ENCODE measurements around the gene ZNF3. TPM values are rescaled to one million over a fixed set of nuclear protein-coding genes. Genes with fewer than 3 reads are reported as not detected.

The ZNF3 gene
- total and polyA plus RNA-seq, 9 of the 15 experiments (the other 6 are each of a cell fraction or from before 2014, with no cell fraction given), result 30.0 to 64.9 (median 51.5) TPM

MicroRNAs within 50 kb of the gene (microRNA counts, 767-probe panel; counts per million panel counts)
- microRNA hsa-miR-106b-5p (6,385 counts per million, percentile 95 among the panel's probes with 10 or more counts), microRNA hsa-miR-25-3p (7,613 counts per million, percentile 97 among the panel's probes with 10 or more counts), microRNA hsa-miR-93-5p (7,204 counts per million, percentile 97 among the panel's probes with 10 or more counts)

Small RNA genes lying within 50 kb of the gene (microRNA-seq; reads per million reads assigned to microRNA genes)
- 4,072 reads per million, percentile 97 among the genes with 10 or more reads in this experiment for gene MIR106B (ENCODE audit: borderline microRNAs expressed)
- gene MIR25 (ENCODE audit: borderline microRNAs expressed), result 1,685 reads per million, percentile 94 among the genes with 10 or more reads in this experiment
- gene MIR93 (ENCODE audit: borderline microRNAs expressed), result 15,453 reads per million, percentile 99 among the genes with 10 or more reads in this experiment

Small RNA genes lying within 50 kb of the gene (small RNA-seq; reads per million reads assigned to genes)
- 259 reads per million, percentile 99 among the genes with 10 or more reads in this experiment for gene MIR106B
- gene MIR25, result 4,257 reads per million, percentile 100 among the genes with 10 or more reads in this experiment
- gene MIR93, result 1,105 reads per million, percentile 100 among the genes with 10 or more reads in this experiment

Other genes starting within 250 kb of the ZNF3 start
Only the 7 nearest of the 19 such genes appear.
- gene ZSCAN21, start 31.9 kb downstream of the ZNF3 start, total RNA-seq (2014; rRNA removed), result 13.8 and 14.0 TPM in 2 replicates
- gene ZSCAN21, start 31.9 kb downstream of the ZNF3 start, total RNA-seq (2014; rRNA removed; fragmentation: Illumina TruSeq; extraction: Trizol), result 13.2 and 14.1 TPM in 2 replicates
- 11.6 and 12.2 TPM in 2 replicates for gene ZSCAN21, start 31.9 kb downstream of the ZNF3 start, total RNA-seq (2015; rRNA removed; fragmentation: Illumina TruSeq; extraction: Trizol)
- gene ZSCAN21, start 31.9 kb downstream of the ZNF3 start, total RNA-seq (2021), result 12.7 and 13.8 TPM in 2 replicates
- 9.5 and 13.4 TPM in 2 replicates for gene ZSCAN21, start 31.9 kb downstream of the ZNF3 start, polyA plus RNA-seq (2011; rRNA removed)
- 13.5 and 15.5 TPM in 2 replicates for gene ZSCAN21, start 31.9 kb downstream of the ZNF3 start, polyA plus RNA-seq (2014; fragmentation: Illumina TruSeq; extraction: Trizol)
- 1 to 10 TPM; 5.9 to 6.9 TPM for gene ZSCAN21, start 31.9 kb downstream of the ZNF3 start, polyA plus RNA-seq (2014; fragmentation: Nextera tagmentation; extraction: Ambion mirVana)
- gene ZSCAN21, start 31.9 kb downstream of the ZNF3 start, polyA plus RNA-seq (2014; rRNA removed), result 11.6 and 11.8 TPM in 2 replicates
- 102 and 119 TPM in 2 replicates for gene COPS6, start 7.2 kb upstream of the ZNF3 start, total RNA-seq (2014; rRNA removed)
- gene COPS6, start 7.2 kb upstream of the ZNF3 start, total RNA-seq (2014; rRNA removed; fragmentation: Illumina TruSeq; extraction: Trizol), result 56.4 and 64.2 TPM in 2 replicates
- gene COPS6, start 7.2 kb upstream of the ZNF3 start, total RNA-seq (2015; rRNA removed; fragmentation: Illumina TruSeq; extraction: Trizol), result 60.1 and 63.0 TPM in 2 replicates
- 168 TPM in 2 replicates for gene COPS6, start 7.2 kb upstream of the ZNF3 start, total RNA-seq (2021)
- gene COPS6, start 7.2 kb upstream of the ZNF3 start, polyA plus RNA-seq (2011; rRNA removed), result 142 and 202 TPM in 2 replicates
- 176 and 194 TPM in 2 replicates for gene COPS6, start 7.2 kb upstream of the ZNF3 start, polyA plus RNA-seq (2014; fragmentation: Illumina TruSeq; extraction: Trizol)
- 100 to 1,000 TPM; 160 to 331 TPM for gene COPS6, start 7.2 kb upstream of the ZNF3 start, polyA plus RNA-seq (2014; fragmentation: Nextera tagmentation; extraction: Ambion mirVana)
- gene COPS6, start 7.2 kb upstream of the ZNF3 start, polyA plus RNA-seq (2014; rRNA removed), result 212 and 232 TPM in 2 replicates
- 560 and 610 TPM in 2 replicates for gene MCM7, start 19.7 kb upstream of the ZNF3 start, total RNA-seq (2014; rRNA removed)
- gene MCM7, start 19.7 kb upstream of the ZNF3 start, total RNA-seq (2014; rRNA removed; fragmentation: Illumina TruSeq; extraction: Trizol), result 303 and 336 TPM in 2 replicates
- 408 and 410 TPM in 2 replicates for gene MCM7, start 19.7 kb upstream of the ZNF3 start, total RNA-seq (2015; rRNA removed; fragmentation: Illumina TruSeq; extraction: Trizol)
- 588 and 616 TPM in 2 replicates for gene MCM7, start 19.7 kb upstream of the ZNF3 start, total RNA-seq (2021)
- gene MCM7, start 19.7 kb upstream of the ZNF3 start, polyA plus RNA-seq (2011; rRNA removed), result 304 and 329 TPM in 2 replicates
- gene MCM7, start 19.7 kb upstream of the ZNF3 start, polyA plus RNA-seq (2014; fragmentation: Illumina TruSeq; extraction: Trizol), result 437 and 491 TPM in 2 replicates
- gene MCM7, start 19.7 kb upstream of the ZNF3 start, polyA plus RNA-seq (2014; fragmentation: Nextera tagmentation; extraction: Ambion mirVana), result 100 to 1,000 TPM; 407 to 856 TPM
- 488 and 513 TPM in 2 replicates for gene MCM7, start 19.7 kb upstream of the ZNF3 start, polyA plus RNA-seq (2014; rRNA removed)
- 17.4 and 30.9 TPM in 2 replicates for gene AP4M1, start 19.9 kb upstream of the ZNF3 start, total RNA-seq (2014; rRNA removed)
- 11.0 and 12.2 TPM in 2 replicates for gene AP4M1, start 19.9 kb upstream of the ZNF3 start, total RNA-seq (2014; rRNA removed; fragmentation: Illumina TruSeq; extraction: Trizol)
- gene AP4M1, start 19.9 kb upstream of the ZNF3 start, total RNA-seq (2015; rRNA removed; fragmentation: Illumina TruSeq; extraction: Trizol), result 11.9 and 13.5 TPM in 2 replicates
- 21.8 and 25.2 TPM in 2 replicates for gene AP4M1, start 19.9 kb upstream of the ZNF3 start, total RNA-seq (2021)
- gene AP4M1, start 19.9 kb upstream of the ZNF3 start, polyA plus RNA-seq (2011; rRNA removed), result 12.7 and 14.1 TPM in 2 replicates
- 16.4 and 18.0 TPM in 2 replicates for gene AP4M1, start 19.9 kb upstream of the ZNF3 start, polyA plus RNA-seq (2014; fragmentation: Illumina TruSeq; extraction: Trizol)
- gene AP4M1, start 19.9 kb upstream of the ZNF3 start, polyA plus RNA-seq (2014; fragmentation: Nextera tagmentation; extraction: Ambion mirVana), result 1 to 10 TPM; 1.3 to 3.6 TPM
- 15.6 and 19.6 TPM in 2 replicates for gene AP4M1, start 19.9 kb upstream of the ZNF3 start, polyA plus RNA-seq (2014; rRNA removed)
- 21.3 and 36.4 TPM in 2 replicates for gene TAF6, start 37.6 kb upstream of the ZNF3 start, total RNA-seq (2014; rRNA removed)
- gene TAF6, start 37.6 kb upstream of the ZNF3 start, total RNA-seq (2014; rRNA removed; fragmentation: Illumina TruSeq; extraction: Trizol), result 16.1 and 22.2 TPM in 2 replicates
- gene TAF6, start 37.6 kb upstream of the ZNF3 start, total RNA-seq (2015; rRNA removed; fragmentation: Illumina TruSeq; extraction: Trizol), result 17.9 and 21.5 TPM in 2 replicates
- 74.2 and 78.7 TPM in 2 replicates for gene TAF6, start 37.6 kb upstream of the ZNF3 start, total RNA-seq (2021)
- gene TAF6, start 37.6 kb upstream of the ZNF3 start, polyA plus RNA-seq (2011; rRNA removed), result 12.3 and 21.4 TPM in 2 replicates
- gene TAF6, start 37.6 kb upstream of the ZNF3 start, polyA plus RNA-seq (2014; fragmentation: Illumina TruSeq; extraction: Trizol), result 59.4 and 68.1 TPM in 2 replicates
- under 1 TPM; 0.78 to 0.83 TPM for gene TAF6, start 37.6 kb upstream of the ZNF3 start, polyA plus RNA-seq (2014; fragmentation: Nextera tagmentation; extraction: Ambion mirVana)
- gene TAF6, start 37.6 kb upstream of the ZNF3 start, polyA plus RNA-seq (2014; rRNA removed), result 33.1 and 43.1 TPM in 2 replicates
- gene CNPY4, start 37.9 kb upstream of the ZNF3 start, total RNA-seq (2014; rRNA removed), result 5.9 and 7.6 TPM in 2 replicates
- gene CNPY4, start 37.9 kb upstream of the ZNF3 start, total RNA-seq (2014; rRNA removed; fragmentation: Illumina TruSeq; extraction: Trizol), result 7.7 and 9.2 TPM in 2 replicates
- gene CNPY4, start 37.9 kb upstream of the ZNF3 start, total RNA-seq (2015; rRNA removed; fragmentation: Illumina TruSeq; extraction: Trizol), result 10.2 and 11.2 TPM in 2 replicates
- gene CNPY4, start 37.9 kb upstream of the ZNF3 start, total RNA-seq (2021), result 5.1 and 5.5 TPM in 2 replicates
- 4.9 and 7.0 TPM in 2 replicates for gene CNPY4, start 37.9 kb upstream of the ZNF3 start, polyA plus RNA-seq (2011; rRNA removed)
- gene CNPY4, start 37.9 kb upstream of the ZNF3 start, polyA plus RNA-seq (2014; fragmentation: Illumina TruSeq; extraction: Trizol), result 6.4 and 8.6 TPM in 2 replicates
- gene CNPY4, start 37.9 kb upstream of the ZNF3 start, polyA plus RNA-seq (2014; fragmentation: Nextera tagmentation; extraction: Ambion mirVana), result 1 to 10 TPM; 1.9 to 6.3 TPM
- gene CNPY4, start 37.9 kb upstream of the ZNF3 start, polyA plus RNA-seq (2014; rRNA removed), result 6.3 and 7.0 TPM in 2 replicates
- gene MBLAC1, start 45.2 kb upstream of the ZNF3 start, total RNA-seq (2014; rRNA removed), result 2.9 and 4.4 TPM in 2 replicates
- 0.36 and 0.48 TPM in 2 replicates for gene MBLAC1, start 45.2 kb upstream of the ZNF3 start, total RNA-seq (2014; rRNA removed; fragmentation: Illumina TruSeq; extraction: Trizol)
- gene MBLAC1, start 45.2 kb upstream of the ZNF3 start, total RNA-seq (2015; rRNA removed; fragmentation: Illumina TruSeq; extraction: Trizol), result 0.98 TPM in 2 replicates
- gene MBLAC1, start 45.2 kb upstream of the ZNF3 start, total RNA-seq (2021), result 2.1 and 3.1 TPM in 2 replicates
- 0.52 and 0.54 TPM in 2 replicates for gene MBLAC1, start 45.2 kb upstream of the ZNF3 start, polyA plus RNA-seq (2011; rRNA removed)
- 0.21 and 0.69 TPM in 2 replicates for gene MBLAC1, start 45.2 kb upstream of the ZNF3 start, polyA plus RNA-seq (2014; fragmentation: Illumina TruSeq; extraction: Trizol)
- under 1 TPM; 0.03 TPM for gene MBLAC1, start 45.2 kb upstream of the ZNF3 start, polyA plus RNA-seq (2014; fragmentation: Nextera tagmentation; extraction: Ambion mirVana)
- 1.6 and 2.3 TPM in 2 replicates for gene MBLAC1, start 45.2 kb upstream of the ZNF3 start, polyA plus RNA-seq (2014; rRNA removed)